H1 (cell line): Measurements from ENCODE around the gene IL36A.

ENCODE experiments used
- EZH2 ChIP-seq: fragments of 200-600 bp; sonication (generic); IDR thresholded peaks from 2 replicates; pipeline ENCODE4 v1.7.1; 2012; ENCODE audit warnings: low read depth, mild to moderate bottlenecking, moderate library complexity, low read length, inconsistent platforms; ENCODE audit not compliant: severe bottlenecking
- FOSL1 ChIP-seq: IDR thresholded peaks from 2 replicates; pipeline ENCODE4 v1.6.1; 2011; ENCODE audit warnings: mild to moderate bottlenecking, low read depth, low read length, moderate library complexity; ENCODE audit not compliant: insufficient read depth
- HDAC6 ChIP-seq: IDR thresholded peaks from one replicate; pipeline ENCODE4 v1.7.1; 2012; ENCODE audit warnings: low read depth, mild to moderate bottlenecking, inconsistent platforms, low read length, moderate library complexity
- KDM1A ChIP-seq: fragments of 200-600, 300-600 bp; sonication (generic); IDR thresholded peaks from 2 replicates; pipeline ENCODE4 v1.7.1; 2016; ENCODE audit warnings: mild to moderate bottlenecking, low read length, borderline replicate concordance
- PHF8 ChIP-seq: fragments of 200-600 bp; sonication (generic); conservative IDR thresholded peaks from 2 replicates; pipeline ENCODE4 v1.7.1; 2012; ENCODE audit warnings: low read depth, mild to moderate bottlenecking, inconsistent platforms, low read length, moderate library complexity
- POLR2A ChIP-seq, 2 experiments: IDR thresholded peaks; 1 replicate in 1 of 2; 2 replicates in 1 of 2; pipeline ENCODE4 v1.6.1; 2011; ENCODE audit warnings: low read depth in 2 of 2, low read length in 2 of 2, mild to moderate bottlenecking in 2 of 2; ENCODE audit errors: control extremely low read depth in 1 of 2
- RFX5 ChIP-seq: IDR thresholded peaks from 2 replicates; pipeline ENCODE4 v1.6.1; 2011; ENCODE audit warnings: low read depth, low read length, improper control_type of control experiment, borderline replicate concordance
- SIN3A ChIP-seq, 2 experiments: IDR thresholded peaks in 1 of 2; conservative IDR thresholded peaks in 1 of 2; 2 replicates each; pipeline ENCODE4 v1.6.1; 2011 to 2012; ENCODE audit warnings: low read length in 2 of 2, improper control_type of control experiment in 1 of 2, low read depth in 1 of 2, mild to moderate bottlenecking in 1 of 2
- SIX5 ChIP-seq: IDR thresholded peaks from 2 replicates; pipeline ENCODE4 v1.6.1; 2011; ENCODE audit warnings: mild to moderate bottlenecking, low read depth, low read length
- SUZ12 ChIP-seq: fragments of 200-600 bp; sonication (generic); IDR thresholded peaks from 2 replicates; pipeline ENCODE4 v1.6.1; 2012; ENCODE audit warnings: mild to moderate bottlenecking, inconsistent platforms, low read length, moderate library complexity, mixed read lengths
- TEAD4 ChIP-seq: IDR thresholded peaks from 2 replicates; pipeline ENCODE4 v1.6.1; 2012; ENCODE audit warnings: low read depth, low read length, inconsistent platforms, mixed read lengths
- TF ChIP-seq, protein P1 (sequence below), 3 experiments: IDR thresholded peaks; 1 replicate in 2 of 3; 2 replicates in 1 of 3; pipeline versions ENCODE4 v1.5.1 to v1.6.1; 2011; ENCODE audit warnings: low read length in 3 of 3, mild to moderate bottlenecking in 3 of 3, inconsistent platforms in 2 of 3, low read depth in 1 of 3, moderate library complexity in 1 of 3; ENCODE audit not compliant: insufficient read depth in 1 of 3; ENCODE audit errors: control extremely low read depth in 1 of 3
- TF ChIP-seq, protein P2 (sequence below): IDR thresholded peaks from 2 replicates; pipeline ENCODE4 v1.6.1; 2012; ENCODE audit warnings: inconsistent platforms

DNA sequence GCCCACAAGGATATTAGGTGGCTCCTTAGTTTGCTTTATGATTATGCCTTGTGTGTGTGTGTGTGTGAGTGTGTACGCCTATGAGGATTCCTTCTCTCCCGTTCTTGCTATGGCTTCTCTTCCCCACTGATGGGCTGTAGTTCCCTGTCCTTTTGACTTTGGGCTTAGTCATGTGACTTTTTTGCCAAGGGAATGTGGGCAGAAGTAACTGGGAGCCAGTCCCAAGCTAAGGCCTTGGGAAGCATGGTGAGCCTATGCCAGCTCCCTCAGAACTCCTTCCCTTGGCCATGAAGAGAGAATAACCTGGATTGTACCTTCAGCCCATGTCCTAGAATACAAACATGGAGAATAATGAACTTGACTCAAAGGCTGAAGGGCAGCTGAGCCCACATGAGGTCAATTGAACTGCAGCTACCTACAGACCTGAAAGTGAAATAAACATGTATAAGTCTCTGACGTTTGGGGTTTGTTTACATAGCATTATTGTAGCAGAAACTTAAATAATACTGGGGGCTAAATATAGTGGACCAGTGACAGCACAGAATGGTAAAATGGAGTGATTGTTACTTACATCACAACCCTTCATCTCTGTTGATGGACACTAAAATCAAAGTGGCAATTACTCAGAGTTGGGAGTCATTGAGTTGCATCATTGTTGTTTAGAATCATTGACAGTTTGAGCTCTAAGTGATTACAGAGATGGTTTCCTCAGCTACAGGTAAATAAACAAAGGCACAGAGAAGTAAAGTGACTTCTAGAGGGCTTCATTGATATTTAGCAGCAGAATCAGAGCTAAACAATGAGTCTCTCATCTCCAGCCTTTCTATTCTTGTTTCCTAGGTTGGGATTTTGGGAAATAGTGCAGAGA lies 42.7 kb upstream of the IL36A start:
- TF ChIP-seq, protein P1, sequence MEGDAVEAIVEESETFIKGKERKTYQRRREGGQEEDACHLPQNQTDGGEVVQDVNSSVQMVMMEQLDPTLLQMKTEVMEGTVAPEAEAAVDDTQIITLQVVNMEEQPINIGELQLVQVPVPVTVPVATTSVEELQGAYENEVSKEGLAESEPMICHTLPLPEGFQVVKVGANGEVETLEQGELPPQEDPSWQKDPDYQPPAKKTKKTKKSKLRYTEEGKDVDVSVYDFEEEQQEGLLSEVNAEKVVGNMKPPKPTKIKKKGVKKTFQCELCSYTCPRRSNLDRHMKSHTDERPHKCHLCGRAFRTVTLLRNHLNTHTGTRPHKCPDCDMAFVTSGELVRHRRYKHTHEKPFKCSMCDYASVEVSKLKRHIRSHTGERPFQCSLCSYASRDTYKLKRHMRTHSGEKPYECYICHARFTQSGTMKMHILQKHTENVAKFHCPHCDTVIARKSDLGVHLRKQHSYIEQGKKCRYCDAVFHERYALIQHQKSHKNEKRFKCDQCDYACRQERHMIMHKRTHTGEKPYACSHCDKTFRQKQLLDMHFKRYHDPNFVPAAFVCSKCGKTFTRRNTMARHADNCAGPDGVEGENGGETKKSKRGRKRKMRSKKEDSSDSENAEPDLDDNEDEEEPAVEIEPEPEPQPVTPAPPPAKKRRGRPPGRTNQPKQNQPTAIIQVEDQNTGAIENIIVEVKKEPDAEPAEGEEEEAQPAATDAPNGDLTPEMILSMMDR (IDR thresholded peaks at IDR 0.05; ENCODE audit: control extremely low read depth in 1 of 3, insufficient read depth in 1 of 3, low read depth in 1 of 3, low read length in 3 of 3) = no peak
- no peak for TF ChIP-seq SUZ12
- TF ChIP-seq, protein P2, sequence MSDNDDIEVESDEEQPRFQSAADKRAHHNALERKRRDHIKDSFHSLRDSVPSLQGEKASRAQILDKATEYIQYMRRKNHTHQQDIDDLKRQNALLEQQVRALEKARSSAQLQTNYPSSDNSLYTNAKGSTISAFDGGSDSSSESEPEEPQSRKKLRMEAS = no peak
- no peak for TF ChIP-seq EZH2
- no peak for TF ChIP-seq RFX5
- TF ChIP-seq POLR2A (IDR thresholded peaks at IDR 0.05; ENCODE audit: control extremely low read depth in 1 of 2, low read depth in 2 of 2, low read length in 2 of 2) = no peak
- no peak for TF ChIP-seq PHF8
- TF ChIP-seq TEAD4 = no peak
- TF ChIP-seq SIX5 = no peak
- no peak for TF ChIP-seq FOSL1
- TF ChIP-seq HDAC6 = no peak
- TF ChIP-seq KDM1A = no peak
- no peak for TF ChIP-seq SIN3A (conservative IDR thresholded peaks at IDR 0.05 in 1 of 2, IDR thresholded peaks at IDR 0.05 in 1 of 2; ENCODE audit: low read depth in 1 of 2, low read length in 2 of 2)
